GM12878 (cell line): ENCODE data around the gene SLC37A1. TPM values are rescaled to one million over a fixed set of nuclear protein-coding genes. Genes with fewer than 3 reads are reported as not detected.
A peak's percentile ranks its signal among the peaks of the same experiment; 100 is the strongest.

Experiments used
- ATAC-seq: fragments of 200-7000 bp; cut with Tn5 transposase; 3 replicates; pipeline ENCODE4 v1.9.1; 2020; ENCODE audit warnings: mild to moderate bottlenecking, moderate library complexity
- BruUV-seq: library from RNA; stranded (reverse); fragments of 400-500 nt; replicated peaks from 2 replicates; lab custom pipeline; 2021; lab: Mats Ljungman, UMichigan
- CTCF ChIA-PET: fragments of 300-600 bp; sonication (Branson Sonifier 250); formaldehyde crosslinking; extraction: SDS; loops from one replicate; lab custom pipeline; 2021; ENCODE audit warnings: inconsistent platforms; lab: Yijun Ruan, JAX
- POLR2A ChIA-PET: fragments of 350-600 bp; formaldehyde crosslinking; extraction: SDS; loops from one replicate; lab custom pipeline; 2021; ENCODE audit warnings: inconsistent platforms; lab: Charles Lee
- RAD21 ChIA-PET: fragments of 300-600 bp; sonication (Branson Sonifier 250); formaldehyde crosslinking; loops from one replicate; lab custom pipeline; 2023; ENCODE audit warnings: antibody characterized with exemption; ENCODE audit not compliant: unreplicated experiment; lab: Charles Lee
- SMC1A ChIA-PET: fragments of 300-600 bp; sonication (Branson Sonifier 250); formaldehyde crosslinking; loops from one replicate; lab custom pipeline; 2023; ENCODE audit not compliant: unreplicated experiment, uncharacterized antibody; lab: Charles Lee
- DNase-seq: peaks from one replicate; pipeline ENCODE4 v3.0.0-alpha.2; 2011; ENCODE audit warnings: low read depth, low spot score
- FAIRE-seq: peaks from 3 replicates; lab custom pipeline; 2011; peaks lifted over from hg19 to GRCh38; lab: Jason Lieb, UNC
- H2AFZ ChIP-seq: 2 replicates; pipeline ENCODE4 v1.6.0; 2011; ENCODE audit warnings: low read depth, low read length, control low read depth; ENCODE audit not compliant: control insufficient read depth
- H3K27ac ChIP-seq: 2 replicates; pipeline ENCODE4 v1.5.1; 2011; ENCODE audit warnings: control low read depth; ENCODE audit not compliant: control insufficient read depth, insufficient read depth
- H3K27me3 ChIP-seq, 2 experiments: replicated peaks in 1 of 2; 2 replicates each; pipeline versions ENCODE4 v1.6.0 to v1.6.1; 2011; ENCODE audit warnings: low read length in 1 of 2; ENCODE audit not compliant: control insufficient read depth in 2 of 2, insufficient read depth in 2 of 2
- H3K36me3 ChIP-seq, 2 experiments: 2 replicates each; pipeline ENCODE4 v1.5.1; 2011; ENCODE audit warnings: low read length in 1 of 2; ENCODE audit not compliant: control insufficient read depth in 2 of 2, insufficient read depth in 2 of 2
- H3K4me1 ChIP-seq: 2 replicates; pipeline ENCODE4 v1.6.1; 2011; ENCODE audit warnings: mild to moderate bottlenecking, low read length, moderate library complexity, mixed read lengths; ENCODE audit not compliant: control insufficient read depth, insufficient read depth
- H3K4me2 ChIP-seq: 2 replicates; pipeline ENCODE4 v1.6.0; 2011; ENCODE audit warnings: control low read depth; ENCODE audit not compliant: control insufficient read depth, insufficient read depth
- H3K4me3 ChIP-seq: fragments of 200-600 bp; sonication (generic); 2 replicates; pipeline ENCODE4 v1.5.1; 2016
- H3K79me2 ChIP-seq: 2 replicates; pipeline ENCODE4 v1.6.0; 2011; ENCODE audit warnings: low read length; ENCODE audit not compliant: control insufficient read depth, insufficient read depth
- H3K9ac ChIP-seq: 2 replicates; pipeline ENCODE4 v1.8.0; 2011; ENCODE audit warnings: low read length, control low read depth, mixed read lengths; ENCODE audit not compliant: control insufficient read depth, insufficient read depth
- H3K9me3 ChIP-seq: replicated peaks from 3 replicates; pipeline ENCODE4 v1.5.1; 2011; ENCODE audit warnings: mild to moderate bottlenecking, low read length; ENCODE audit not compliant: control insufficient read depth, insufficient read depth
- H4K20me1 ChIP-seq: 2 replicates; pipeline ENCODE4 v1.6.0; 2011; ENCODE audit not compliant: control insufficient read depth, insufficient read depth
- ATF3 ChIP-seq: IDR thresholded peaks from 2 replicates; pipeline ENCODE4 v1.6.1; 2011; ENCODE audit warnings: low read depth, mild to moderate bottlenecking, low read length, moderate library complexity, borderline replicate concordance; ENCODE audit errors: extremely low read depth
- ATF7 ChIP-seq: fragments of 450-650 bp; IDR thresholded peaks from 2 replicates; pipeline ENCODE4 v1.6.1; 2016; ENCODE audit warnings: low read depth, mild to moderate bottlenecking
- BHLHE40 ChIP-seq, 2 experiments: fragments of 450-650 bp in 1 of 2; IDR thresholded peaks; 2 replicates each; pipeline ENCODE4 v1.6.1; 2011 to 2017; ENCODE audit warnings: low read depth in 2 of 2, borderline replicate concordance in 1 of 2, improper control_type of control experiment in 1 of 2, low read length in 1 of 2, mild to moderate bottlenecking in 1 of 2
- CEBPB ChIP-seq, 2 experiments: fragments of 150-350 bp in 1 of 2; IDR thresholded peaks; 2 replicates each; pipeline ENCODE4 v1.6.1; 2012 to 2014; ENCODE audit warnings: low read depth in 2 of 2, low read length in 2 of 2, borderline replicate concordance in 1 of 2, inconsistent platforms in 1 of 2
- FOS ChIP-seq: IDR thresholded peaks from 3 replicates; pipeline ENCODE4 v1.6.1; 2011; ENCODE audit warnings: borderline replicate concordance; ENCODE audit not compliant: insufficient read length; ENCODE audit errors: extremely low read depth
- IKZF1 ChIP-seq: fragments of 450-650 bp; conservative IDR thresholded peaks from 2 replicates; pipeline ENCODE4 v1.6.1; 2017; ENCODE audit warnings: antibody characterized with exemption, mild to moderate bottlenecking
- MEF2A ChIP-seq: IDR thresholded peaks from 2 replicates; pipeline ENCODE4 v1.6.1; 2011; ENCODE audit warnings: low read depth, mild to moderate bottlenecking, low read length, moderate library complexity; ENCODE audit not compliant: insufficient read depth
- MEF2B ChIP-seq: fragments of 450-650 bp; IDR thresholded peaks from 2 replicates; pipeline ENCODE4 v1.6.1; 2018; ENCODE audit warnings: mild to moderate bottlenecking, moderate library complexity; ENCODE audit not compliant: partially characterized antibody, poor library complexity, severe bottlenecking
- NBN ChIP-seq: fragments of 450-650 bp; IDR thresholded peaks from 2 replicates; pipeline ENCODE4 v1.6.1; 2016
- NFIC ChIP-seq: IDR thresholded peaks from 2 replicates; pipeline ENCODE4 v1.6.1; 2012; ENCODE audit warnings: low read depth, mild to moderate bottlenecking, inconsistent platforms, low read length, moderate library complexity
- NR2F1 ChIP-seq: fragments of 450-650 bp; conservative IDR thresholded peaks from 2 replicates; pipeline ENCODE4 v1.6.1; 2017; ENCODE audit warnings: mild to moderate bottlenecking
- PAX5 ChIP-seq: IDR thresholded peaks from 2 replicates; pipeline ENCODE4 v1.6.1; 2011; ENCODE audit warnings: low read depth, low read length, borderline replicate concordance
- POLR2A ChIP-seq: IDR thresholded peaks from 2 replicates; pipeline ENCODE4 v1.6.1; 2011; ENCODE audit warnings: low read depth, mild to moderate bottlenecking, low read length
- RBBP5 ChIP-seq: fragments of 200-600 bp; sonication (generic); conservative IDR thresholded peaks from 2 replicates; pipeline ENCODE4 v1.6.1; 2016
- SIN3A ChIP-seq: IDR thresholded peaks from 2 replicates; pipeline ENCODE4 v1.6.1; 2012; ENCODE audit warnings: low read depth, low read length, improper control_type of control experiment
- SMARCA5 ChIP-seq: fragments of 450-650 bp; IDR thresholded peaks from 2 replicates; pipeline ENCODE4 v1.6.1; 2017; ENCODE audit warnings: mild to moderate bottlenecking
- SUPT20H ChIP-seq: IDR thresholded peaks from 2 replicates; pipeline ENCODE4 v1.6.1; 2011; ENCODE audit warnings: low read depth, mild to moderate bottlenecking, low read length, moderate library complexity, borderline replicate concordance; ENCODE audit not compliant: control insufficient read depth
- TBL1XR1 ChIP-seq: IDR thresholded peaks from 2 replicates; pipeline ENCODE4 v1.6.1; 2012; ENCODE audit warnings: low read depth, low read length, improper control_type of control experiment
- YY1 ChIP-seq: IDR thresholded peaks from 2 replicates; pipeline ENCODE4 v1.6.1; 2011; ENCODE audit warnings: low read depth, mild to moderate bottlenecking, low read length
- ZZZ3 ChIP-seq: IDR thresholded peaks from 2 replicates; pipeline ENCODE4 v1.6.1; 2011; ENCODE audit warnings: low read depth; ENCODE audit not compliant: control insufficient read depth, insufficient read length
- WGBS: methylation state at CpG from one replicate; pipeline ENCODE4 v1.1.6; 2016; ENCODE audit warnings: low lambda C conversion rate; ENCODE audit not compliant: insufficient replicate concordance, insufficient coverage; ENCODE audit errors: missing lambda C conversion rate; 5-methylcytosine and 5-hydroxymethylcytosine counted together
- in situ Hi-C: fragments of 300-500 bp; cut with MboI; formaldehyde crosslinking; loops from 9 replicates; pipeline ENCODE4 v1.14.3; 2018; ENCODE audit warnings: mixed read lengths
- intact Hi-C: fragments of 100-400 bp; cut with micrococcal nuclease; formaldehyde crosslinking; loops from one replicate; pipeline ENCODE4 v1.14.2; 2022; ENCODE audit not compliant: unreplicated experiment
- polyA plus RNA-seq, 11 experiments: library from polyadenylated mRNA; depleted of rRNA in 4 of 11; unstranded in 6 of 11; stranded (reverse) in 5 of 11; fragments of >200 nt; fragmentation: Nextera tagmentation in 4 of 11; fragmentation: Illumina TruSeq in 1 of 11; extraction: Ambion mirVana in 4 of 11; extraction: Trizol in 1 of 11; gene quantifications; 1 replicate in 1 of 11; 2 replicates in 10 of 11; pipeline versions ENCODE4 v1.2.1 to v1.2.3, GENCODE V29; 2011 to 2016; ENCODE audit warnings: inconsistent platforms in 2 of 11, missing spikeins in 2 of 11, low read depth in 1 of 11
- total RNA-seq, 4 experiments: library from RNA; depleted of rRNA in 3 of 4; stranded (reverse); fragments of >200 nt in 3 of 4; fragmentation: Illumina TruSeq in 1 of 4; extraction: Trizol in 1 of 4; gene quantifications; 2 replicates each; pipeline versions ENCODE4 v1.2.1 to v1.2.3, GENCODE V29; 2013 to 2021

Gene SLC37A1
- total and polyA plus RNA-seq, 10 of the 15 experiments (the other 5 are each of a cell fraction or from before 2014, with no cell fraction given), result 1.1 to 35.5 (median 24.4) TPM

- in situ Hi-C loops (no loop called here), intact Hi-C loops (loop anchor here (1.0 to 2.0 kb wide), 2 partner anchors 18 to 31 kb away; no protein-coding TSS in a partner anchor)
- H4K20me1 ChIP-seq, result no peaks in the 10 kb centered on the region
- WGBS, result 14% methylated on average over 19 of the region's 19 CpGs
- TF ChIP-seq PAX5, result no peak
- TF ChIP-seq CEBPB (IDR thresholded peaks at IDR 0.05; ENCODE audit: borderline replicate concordance in 1 of 2, low read depth in 2 of 2, low read length in 2 of 2), result no peak
- TF ChIP-seq SIN3A, result no peak
- no peak for TF ChIP-seq SMARCA5
- no peak for TF ChIP-seq ATF3
- no peak for TF ChIP-seq IKZF1
- TF ChIP-seq MEF2B, result no peak
- TF ChIP-seq TBL1XR1, result no peak
- TF ChIP-seq NR2F1, result no peak
- TF ChIP-seq ZZZ3, result no peak
- no peak for TF ChIP-seq RBBP5
- no peak for TF ChIP-seq ATF7
- TF ChIP-seq FOS, result no peak
- no peak for TF ChIP-seq YY1
- no peak for TF ChIP-seq BHLHE40 (IDR thresholded peaks at IDR 0.05; ENCODE audit: borderline replicate concordance in 1 of 2, low read depth in 2 of 2, low read length in 1 of 2)
- TF ChIP-seq NFIC, result no peak
- no peak for TF ChIP-seq NBN
- TF ChIP-seq MEF2A, result no peak
- no peak for TF ChIP-seq POLR2A
- no peak for TF ChIP-seq SUPT20H
- peak; percentile 7 for ATAC-seq
- peak overlapping the region; percentile 81 for H2AFZ ChIP-seq
- H3K36me3 ChIP-seq, result no peaks in the 10 kb centered on the region
- no peak for FAIRE-seq
- H3K79me2 ChIP-seq, result no peaks in the 10 kb centered on the region
- SMC1A ChIA-PET, result interaction anchor here (0.6 to 3.0 kb wide), 3 partner anchors 9 to 76 kb away, joined by 3 to 12 read pairs (median 6); no protein-coding TSS in a partner anchor
- H3K9me3 ChIP-seq, result no peaks in the 10 kb centered on the region
- TSS peak; percentile 96 for BruUV-seq
- H3K27ac ChIP-seq, result peak overlapping the region; percentile 41
- peak overlapping the region; percentile 77 for H3K9ac ChIP-seq
- H3K4me3 ChIP-seq, result peak overlapping the region; percentile 80
- POLR2A ChIA-PET, result interaction anchor here (0.6 to 1.3 kb wide), 3 partner anchors 19 to 575 kb away, joined by 3 read pairs; no protein-coding TSS in a partner anchor
- RAD21 ChIA-PET, result interaction anchor here (0.7 to 2.4 kb wide), 2 partner anchors 18 to 39 kb away, joined by 3 to 11 read pairs; no protein-coding TSS in a partner anchor
- H3K4me1 ChIP-seq, result peaks cover 13% of the 10 kb centered on the region
- no peak for DNase-seq
- CTCF ChIA-PET, result no interaction called here
- peak overlapping the region; percentile 93 for H3K4me2 ChIP-seq
- H3K27me3 ChIP-seq, result no peaks in the 10 kb centered on the region
These were observed 16.8 kb upstream of the SLC37A1 start for GRCh38 chr21:42496839-42497202.
